GM12865 (cell line): ENCODE results near the gene EIF4G3.

Source experiments
- DNase-seq: peaks from one replicate; pipeline ENCODE4 v3.0.0; 2010; ENCODE audit warnings: low read depth
- H3K4me3 ChIP-seq: 2 replicates; pipeline ENCODE4 v1.5.1; 2011; ENCODE audit warnings: mild to moderate bottlenecking, low read depth, low read length, control low read depth
- TF ChIP-seq, protein P1 (sequence below): IDR thresholded peaks from 2 replicates; pipeline ENCODE4 v1.5.1; 2011; ENCODE audit warnings: low read length, control low read depth, low read depth, inconsistent platforms; ENCODE audit not compliant: insufficient read depth; ENCODE audit errors: missing control alignments

EIF4G3 gene

DNA sequence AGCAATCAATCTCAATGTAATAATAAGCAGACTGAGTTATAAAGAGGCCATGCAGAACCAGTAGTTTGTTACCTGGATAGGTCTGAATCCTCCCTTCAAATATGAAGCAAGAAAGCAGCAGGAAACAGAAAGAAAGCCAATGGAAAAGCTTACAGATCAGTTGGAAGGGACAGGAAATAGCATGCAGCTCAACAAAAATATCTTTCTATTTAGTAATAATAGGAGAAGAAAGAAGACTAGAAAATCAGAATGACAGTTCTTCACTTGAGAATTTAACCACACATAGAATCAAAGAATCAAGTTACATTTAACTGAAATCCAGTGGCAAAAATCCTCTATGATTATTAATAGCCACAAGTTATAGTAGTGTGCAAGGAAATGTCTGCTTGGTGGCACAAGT, 194.4 kb downstream of the EIF4G3 start:
- TF ChIP-seq, protein P1, sequence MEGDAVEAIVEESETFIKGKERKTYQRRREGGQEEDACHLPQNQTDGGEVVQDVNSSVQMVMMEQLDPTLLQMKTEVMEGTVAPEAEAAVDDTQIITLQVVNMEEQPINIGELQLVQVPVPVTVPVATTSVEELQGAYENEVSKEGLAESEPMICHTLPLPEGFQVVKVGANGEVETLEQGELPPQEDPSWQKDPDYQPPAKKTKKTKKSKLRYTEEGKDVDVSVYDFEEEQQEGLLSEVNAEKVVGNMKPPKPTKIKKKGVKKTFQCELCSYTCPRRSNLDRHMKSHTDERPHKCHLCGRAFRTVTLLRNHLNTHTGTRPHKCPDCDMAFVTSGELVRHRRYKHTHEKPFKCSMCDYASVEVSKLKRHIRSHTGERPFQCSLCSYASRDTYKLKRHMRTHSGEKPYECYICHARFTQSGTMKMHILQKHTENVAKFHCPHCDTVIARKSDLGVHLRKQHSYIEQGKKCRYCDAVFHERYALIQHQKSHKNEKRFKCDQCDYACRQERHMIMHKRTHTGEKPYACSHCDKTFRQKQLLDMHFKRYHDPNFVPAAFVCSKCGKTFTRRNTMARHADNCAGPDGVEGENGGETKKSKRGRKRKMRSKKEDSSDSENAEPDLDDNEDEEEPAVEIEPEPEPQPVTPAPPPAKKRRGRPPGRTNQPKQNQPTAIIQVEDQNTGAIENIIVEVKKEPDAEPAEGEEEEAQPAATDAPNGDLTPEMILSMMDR: no peak
- no peak overlapping the region for H3K4me3 ChIP-seq
- no peak for DNase-seq

DNA sequence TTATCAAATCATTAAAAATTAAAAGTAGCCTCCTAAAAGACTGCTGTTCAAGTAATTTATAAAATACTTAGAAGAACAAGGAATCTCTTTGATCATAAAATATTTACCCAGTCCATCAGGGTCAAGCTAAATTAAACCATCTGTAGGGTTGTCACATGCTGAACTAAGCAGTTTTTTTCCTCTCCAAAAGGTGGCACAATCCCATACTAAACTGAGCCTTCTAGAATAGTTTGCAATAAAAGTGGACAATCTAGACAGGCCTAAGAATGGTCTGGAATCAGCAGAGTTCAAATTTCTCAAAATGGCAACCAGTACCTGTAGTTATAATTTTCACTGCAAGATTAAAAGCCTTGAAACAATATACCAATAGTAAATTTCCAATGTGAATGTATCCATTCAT, 194.8 kb downstream of the EIF4G3 start:
- DNase-seq: no peak
- TF ChIP-seq, protein P1: no peak

DNA sequence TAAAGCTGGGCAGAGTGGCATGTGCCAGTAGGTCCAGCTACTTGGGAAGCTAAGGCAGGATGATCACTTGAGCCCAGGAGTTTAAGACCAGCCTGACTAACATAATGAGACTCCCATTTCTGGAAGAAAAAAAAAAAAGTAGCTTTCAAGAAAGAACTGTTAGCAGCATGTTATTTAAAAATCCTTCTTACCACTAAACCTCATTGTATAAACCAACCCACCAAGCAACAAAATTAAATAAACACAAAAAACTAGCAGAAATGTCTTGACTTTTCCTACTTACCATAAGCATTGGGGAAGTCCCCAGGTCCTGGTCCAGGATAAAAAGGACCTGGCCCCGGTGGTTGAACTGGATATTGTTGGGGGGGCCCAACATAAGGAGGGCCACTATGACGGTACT, 196.6 kb downstream of the EIF4G3 start:
- TF ChIP-seq, protein P1: no peak
- no peak for DNase-seq
- H3K4me3 ChIP-seq: no peak overlapping the region

More for the DNA sequence above, 194.8 kb downstream of the EIF4G3 start:
- no peak overlapping the region for H3K4me3 ChIP-seq

DNA sequence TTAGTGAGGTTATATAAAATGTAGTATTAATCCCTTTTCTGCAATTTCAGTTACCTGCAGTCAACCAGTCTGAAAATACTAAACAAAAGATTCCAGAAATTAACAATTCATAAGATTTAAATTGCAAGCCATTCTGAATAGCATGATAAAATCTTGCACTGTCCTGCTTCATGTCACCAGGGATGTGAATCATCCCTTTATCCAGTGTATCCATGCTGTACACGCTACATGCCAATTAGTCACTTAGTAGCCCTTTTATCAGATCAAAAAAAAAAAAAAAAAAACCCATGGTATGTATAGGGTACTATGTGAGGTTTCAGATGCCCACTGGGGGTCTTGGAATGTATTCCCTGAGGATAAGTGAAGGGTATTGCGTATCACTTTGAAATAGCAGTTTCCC, 198.3 kb downstream of the EIF4G3 start:
- DNase-seq: no peak
- no peak overlapping the region for H3K4me3 ChIP-seq
- TF ChIP-seq, protein P1: no peak

DNA sequence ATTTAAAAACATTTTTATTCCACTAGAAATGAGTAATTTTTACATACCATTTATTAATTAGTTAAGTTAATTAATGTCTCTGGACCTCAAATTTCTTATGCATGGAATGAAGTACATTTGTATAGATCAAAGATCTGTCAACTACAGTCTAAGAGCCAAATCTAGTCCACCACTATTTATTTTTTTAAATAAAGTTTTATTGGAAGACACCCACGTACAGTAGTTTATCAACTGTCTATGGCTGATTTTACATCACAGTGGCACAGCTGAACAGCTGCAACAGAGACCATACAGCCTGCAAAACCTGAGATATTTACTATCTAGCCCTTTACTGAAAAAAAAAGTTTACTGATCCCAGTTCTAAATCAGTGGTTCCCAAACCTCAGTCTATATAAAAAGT, 201.0 kb downstream of the EIF4G3 start:
- TF ChIP-seq, protein P1: no peak
- no peak overlapping the region for H3K4me3 ChIP-seq
- no peak for DNase-seq

DNA sequence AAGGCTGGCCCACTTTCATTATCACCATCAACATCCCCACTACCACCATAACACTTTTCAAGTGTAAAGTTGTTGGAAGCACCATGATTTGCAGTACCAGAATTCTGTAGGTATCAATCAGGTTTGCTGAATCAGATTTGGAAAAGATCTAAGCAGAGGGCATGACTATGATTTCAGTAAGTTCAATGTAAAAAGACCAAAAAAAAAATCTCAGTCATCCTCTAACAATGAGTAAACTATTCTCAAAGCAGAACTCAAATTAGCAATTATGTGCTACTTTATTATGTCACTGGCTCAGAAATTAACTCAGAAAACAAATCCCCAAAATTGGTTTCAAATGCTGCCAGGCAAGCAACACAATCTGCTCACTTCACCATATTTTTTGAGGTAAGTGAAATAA, 201.7 kb downstream of the EIF4G3 start:
- TF ChIP-seq, protein P1: no peak
- DNase-seq: no peak

DNA sequence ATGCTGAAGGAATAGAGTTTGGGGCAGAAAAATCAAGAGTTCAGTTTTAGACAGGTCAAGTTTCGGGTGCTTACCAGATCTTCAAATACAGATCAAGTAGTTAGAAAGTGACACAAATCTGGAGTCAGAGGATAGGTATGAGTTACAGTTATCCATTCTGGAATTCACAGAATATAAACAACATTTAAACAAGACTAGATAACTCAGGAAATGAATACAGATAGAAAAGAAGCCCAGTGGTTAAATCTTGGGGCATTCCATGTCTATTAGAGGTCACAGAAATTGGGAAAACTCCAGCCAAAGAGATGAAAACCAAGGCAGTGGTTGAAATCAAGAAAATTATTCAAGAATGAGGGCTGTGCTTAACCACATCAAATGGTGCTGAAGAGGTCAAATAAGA, 202.6 kb downstream of the EIF4G3 start:
- no peak for DNase-seq
- TF ChIP-seq, protein P1: no peak
- no peak overlapping the region for H3K4me3 ChIP-seq

More for the DNA sequence above, 201.7 kb downstream of the EIF4G3 start:
- H3K4me3 ChIP-seq: no peak overlapping the region
